Hepatocyte (in vitro differentiated cells): ENCODE measurements around the gene ABHD16A.

ENCODE experiments used
- CTCF ChIP-seq: fragments of 200-600 bp; sonication (generic); IDR thresholded peaks from 2 replicates; pipeline ENCODE4 v1.5.1; 2016; ENCODE audit warnings: antibody characterized with exemption, mild to moderate bottlenecking; ENCODE audit not compliant: poor library complexity
- EZH2 ChIP-seq: fragments of 200-600 bp; sonication (generic); IDR thresholded peaks from 2 replicates; pipeline ENCODE4 v1.6.1; 2016; ENCODE audit warnings: antibody characterized with exemption, mild to moderate bottlenecking, borderline replicate concordance
- EZH2phosphoT487 ChIP-seq: fragments of 200-600 bp; sonication (generic); IDR thresholded peaks from one replicate; pipeline ENCODE4 v1.6.1; 2018; ENCODE audit warnings: antibody characterized with exemption, mild to moderate bottlenecking, low read depth, moderate library complexity; ENCODE audit not compliant: unreplicated experiment, severe bottlenecking

DNA sequence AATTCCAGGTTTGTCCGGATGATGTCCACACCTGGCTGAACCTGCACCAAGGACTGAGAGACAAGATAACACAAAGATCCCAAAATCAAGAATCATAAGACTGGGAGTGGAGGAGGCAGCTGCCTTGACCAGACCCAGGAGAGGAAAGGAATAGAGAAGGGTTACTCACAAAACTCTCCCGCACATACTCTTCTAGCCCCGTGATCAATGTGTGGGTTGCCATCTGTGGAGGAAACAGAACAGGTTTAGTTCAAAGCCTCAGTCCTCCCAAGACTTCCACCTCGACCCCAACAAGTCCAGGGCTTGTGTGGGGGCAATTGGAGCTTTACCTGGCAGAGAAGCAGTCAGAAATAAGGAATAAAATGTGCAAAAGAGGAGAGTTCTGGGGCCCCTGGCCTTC is 61.8 kb downstream of the ABHD16A start:
- TF ChIP-seq EZH2 (no peak), CTCF (no peak), EZH2phosphoT487 (no peak)
